ENCODE measurements around the gene MTHFD1L. TPM values are rescaled to one million over a fixed set of nuclear protein-coding genes. Genes with fewer than 3 reads are reported as not detected.

Gene MTHFD1L
- total and polyA plus RNA-seq, 10 donors, result 6.7 to 32.1 (median 13.1) TPM

DNA sequence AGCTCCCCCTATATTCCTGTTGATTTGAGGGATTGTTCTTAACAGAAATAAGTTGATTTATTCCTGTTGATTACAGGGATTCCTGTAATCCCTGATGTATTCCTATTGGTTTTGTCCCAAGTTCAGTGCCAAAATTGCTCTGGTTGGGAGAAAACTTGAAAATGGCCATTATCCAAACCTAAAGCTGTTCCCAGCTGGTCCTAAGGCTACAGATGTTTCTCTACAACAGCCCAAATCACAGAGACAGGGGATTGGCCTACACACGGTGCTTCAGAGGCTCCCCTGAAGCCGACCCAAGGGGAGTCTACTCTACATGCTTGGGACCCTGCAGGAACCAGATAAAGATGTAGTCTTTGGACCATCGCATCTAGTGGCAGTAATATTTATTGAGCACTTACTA, 275.3 kb downstream of the MTHFD1L start:
- no peak for DNase-seq
- Histone ChIP-seq H3K27me3 (replicated peaks in 1 of 7) (no peaks in the 10 kb centered on the region), H3K36me3 (no peaks in the 10 kb centered on the region), H3K9me3 (no peaks in the 10 kb centered on the region), H3K4me3 (no peak overlapping the region), H3K4me1 (peaks cover 0 to 17% (median 9%) of the 10 kb centered on the region in 6 donors), H3K27ac (peak overlapping the region in 6 of 8 donors; percentile 46 to 72 (median 54))
- 76 to 93% (median 84%) methylated on average over 3 of the region's 3 CpGs for WGBS, 5 donors
- TF ChIP-seq POLR2A (IDR thresholded peaks at IDR 0.05) (no peak), POLR2AphosphoS5 (IDR thresholded peaks at IDR 0.05) (no peak)
- TF ChIP-seq, protein P1, sequence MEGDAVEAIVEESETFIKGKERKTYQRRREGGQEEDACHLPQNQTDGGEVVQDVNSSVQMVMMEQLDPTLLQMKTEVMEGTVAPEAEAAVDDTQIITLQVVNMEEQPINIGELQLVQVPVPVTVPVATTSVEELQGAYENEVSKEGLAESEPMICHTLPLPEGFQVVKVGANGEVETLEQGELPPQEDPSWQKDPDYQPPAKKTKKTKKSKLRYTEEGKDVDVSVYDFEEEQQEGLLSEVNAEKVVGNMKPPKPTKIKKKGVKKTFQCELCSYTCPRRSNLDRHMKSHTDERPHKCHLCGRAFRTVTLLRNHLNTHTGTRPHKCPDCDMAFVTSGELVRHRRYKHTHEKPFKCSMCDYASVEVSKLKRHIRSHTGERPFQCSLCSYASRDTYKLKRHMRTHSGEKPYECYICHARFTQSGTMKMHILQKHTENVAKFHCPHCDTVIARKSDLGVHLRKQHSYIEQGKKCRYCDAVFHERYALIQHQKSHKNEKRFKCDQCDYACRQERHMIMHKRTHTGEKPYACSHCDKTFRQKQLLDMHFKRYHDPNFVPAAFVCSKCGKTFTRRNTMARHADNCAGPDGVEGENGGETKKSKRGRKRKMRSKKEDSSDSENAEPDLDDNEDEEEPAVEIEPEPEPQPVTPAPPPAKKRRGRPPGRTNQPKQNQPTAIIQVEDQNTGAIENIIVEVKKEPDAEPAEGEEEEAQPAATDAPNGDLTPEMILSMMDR (IDR thresholded peaks at IDR 0.05 in 8 of 11, conservative IDR thresholded peaks at IDR 0.05 in 3 of 11), result no peak
- intact Hi-C loops (cut with DNase I; ENCODE audit: low total_unique reads), result no loop called here

DNA sequence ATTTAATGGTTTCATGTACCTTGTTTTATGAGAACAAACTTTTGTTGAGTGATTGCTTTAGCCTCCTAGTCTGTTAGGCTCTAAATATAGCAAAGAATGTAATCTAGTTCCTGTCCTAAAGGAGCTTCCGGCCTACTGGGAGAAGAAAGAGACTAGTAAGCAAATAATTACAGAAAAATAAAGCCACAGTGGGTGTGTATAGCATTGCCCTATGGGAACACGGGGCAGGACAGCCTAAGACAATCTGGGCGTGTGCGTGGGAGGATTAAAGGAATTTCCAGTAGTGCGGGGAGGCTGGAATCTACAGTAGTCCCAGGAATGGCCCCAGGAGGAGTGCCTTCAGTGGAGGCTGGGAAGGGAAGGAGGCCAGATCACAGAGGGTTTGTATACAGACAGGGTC, 276.2 kb downstream of the MTHFD1L start:
- H3K4me1 ChIP-seq, result peaks cover 0 to 17% (median 9%) of the 10 kb centered on the region in 6 donors
- DNase-seq, result no peak
- peak in 1 of 3 donors; percentile 29 for TF ChIP-seq POLR2AphosphoS5 (IDR thresholded peaks at IDR 0.05)
- TF ChIP-seq, protein P1 (IDR thresholded peaks at IDR 0.05 in 8 of 11, conservative IDR thresholded peaks at IDR 0.05 in 3 of 11), result no peak
- intact Hi-C loops (cut with DNase I; ENCODE audit: low total_unique reads), result no loop called here
- H3K36me3 ChIP-seq, result no peaks in the 10 kb centered on the region
- no peaks in the 10 kb centered on the region for H3K9me3 ChIP-seq
- no peaks in the 10 kb centered on the region for H3K27me3 ChIP-seq (replicated peaks in 1 of 7)
- no peak overlapping the region for H3K4me3 ChIP-seq
- peak overlapping the region in 7 of 8 donors; percentile 43 to 72 (median 50) for H3K27ac ChIP-seq
- 40 to 78% (median 52%) methylated on average over 5 of the region's 5 CpGs for WGBS, 5 donors

DNA sequence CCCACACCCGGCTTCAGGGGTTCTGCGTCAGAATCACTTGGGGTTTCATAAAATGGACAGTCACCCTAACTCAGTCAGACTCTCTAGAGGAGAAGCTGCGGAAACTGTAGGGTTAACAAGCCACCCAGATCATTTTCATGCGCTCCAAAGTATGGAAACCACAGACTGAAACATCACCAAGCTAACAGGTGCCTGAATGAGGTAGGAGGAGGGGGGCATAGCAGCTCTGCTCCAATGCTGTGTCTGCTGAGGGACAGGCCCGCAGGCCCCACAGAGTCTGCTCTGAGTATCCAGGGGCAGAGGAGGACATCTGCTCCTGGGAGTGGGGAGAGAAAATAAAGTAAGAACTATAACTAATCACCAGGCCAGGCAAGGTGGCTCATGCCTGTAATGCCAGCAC, 277.2 kb downstream of the MTHFD1L start:
- WGBS, 5 donors, result 78 to 91% (median 85%) methylated on average over 5 of the region's 5 CpGs
- peak overlapping the region in 5 of 8 donors; percentile 1 to 40 (median 22) for H3K27ac ChIP-seq

DNA sequence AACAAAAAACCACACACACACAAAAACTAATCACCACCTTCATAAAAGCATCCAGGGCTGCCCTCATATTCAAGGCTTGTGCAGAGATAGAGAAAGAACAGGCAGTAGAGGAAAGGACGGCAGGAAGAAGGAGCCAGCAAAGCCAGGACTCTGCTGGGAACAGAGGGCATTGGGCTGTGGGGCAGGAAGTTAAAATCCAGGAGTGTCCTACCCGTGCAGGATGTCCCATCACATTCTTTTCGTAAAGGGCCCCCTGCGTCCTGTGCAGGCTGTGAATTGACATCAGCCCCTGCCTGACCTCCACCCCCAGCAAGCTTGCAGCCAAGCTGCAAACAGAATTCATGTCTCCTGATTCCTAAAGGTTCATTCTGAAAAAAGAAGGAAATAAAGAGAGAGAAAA, 277.8 kb downstream of the MTHFD1L start:
- peak overlapping the region in 5 of 8 donors; percentile 1 to 40 (median 22) for H3K27ac ChIP-seq
- peaks cover 0 to 17% (median 9%) of the 10 kb centered on the region in 6 donors for H3K4me1 ChIP-seq
- intact Hi-C loops (cut with DNase I; ENCODE audit: low total_unique reads), result no loop called here
- no peaks in the 10 kb centered on the region for H3K9me3 ChIP-seq
- no peak for DNase-seq
- no peaks in the 10 kb centered on the region for H3K27me3 ChIP-seq (replicated peaks in 1 of 7)
- H3K4me3 ChIP-seq, result no peak overlapping the region
- H3K36me3 ChIP-seq, result no peaks in the 10 kb centered on the region
- TF ChIP-seq POLR2AphosphoS5 (IDR thresholded peaks at IDR 0.05) (no peak), POLR2A (IDR thresholded peaks at IDR 0.05) (no peak)
- TF ChIP-seq, protein P1 (IDR thresholded peaks at IDR 0.05 in 8 of 11, conservative IDR thresholded peaks at IDR 0.05 in 3 of 11), result no peak
- 49 to 68% (median 59%) methylated on average over 4 of the region's 4 CpGs for WGBS, 5 donors

More for the DNA sequence above, 277.2 kb downstream of the MTHFD1L start:
- TF ChIP-seq POLR2AphosphoS5 (IDR thresholded peaks at IDR 0.05), result no peak
- TF ChIP-seq, protein P1 (IDR thresholded peaks at IDR 0.05 in 8 of 11, conservative IDR thresholded peaks at IDR 0.05 in 3 of 11), result no peak
- TF ChIP-seq POLR2A (IDR thresholded peaks at IDR 0.05), result no peak
- no peaks in the 10 kb centered on the region for H3K36me3 ChIP-seq
- intact Hi-C loops (cut with DNase I; ENCODE audit: low total_unique reads), result no loop called here
- H3K4me3 ChIP-seq, result no peak overlapping the region
- H3K9me3 ChIP-seq, result no peaks in the 10 kb centered on the region
- DNase-seq, result no peak
- H3K27me3 ChIP-seq (replicated peaks in 1 of 7), result no peaks in the 10 kb centered on the region
- H3K4me1 ChIP-seq, result peaks cover 0 to 17% (median 9%) of the 10 kb centered on the region in 6 donors
